Psoas muscle (tissue), 8 donors: ENCODE results near the gene PLCE1. TPM values are rescaled to one million over a fixed set of nuclear protein-coding genes. Genes with fewer than 3 reads are reported as not detected.
"Not testable (repeated sequence)": the region's sequence is repeated elsewhere in the genome, so short reads cannot be mapped to it uniquely, and the experiment has no call there.

Experiments
- ATAC-seq, 4 donors: fragments of 200-7000 bp; cut with Tn5 transposase; one replicate each; pipeline ENCODE4 v1.9.1; 2020; ENCODE audit warnings: moderate library complexity in 3 of 4, mild to moderate bottlenecking in 2 of 4
- DNase-seq, 2 donors: peaks; one replicate each; pipeline ENCODE4 v3.0.0-alpha.2; 2020
- H3K27ac ChIP-seq: fragments of 200-600 bp; one replicate; pipeline ENCODE4 v1.8.0; 2022
- H3K27me3 ChIP-seq, 3 donors: fragments of 200-600 bp in 1 of 3; one replicate each; pipeline versions ENCODE4 v1.6.1 to v1.8.0; 2013 to 2022; ENCODE audit warnings: low read length in 2 of 3, mild to moderate bottlenecking in 2 of 3, moderate library complexity in 1 of 3; ENCODE audit not compliant: insufficient read depth in 3 of 3
- H3K36me3 ChIP-seq, 2 donors: fragments of 200-600 bp in 1 of 2; one replicate each; pipeline versions ENCODE4 v1.6.1 to v1.8.0; 2013 to 2022; ENCODE audit warnings: low read depth in 1 of 2, mild to moderate bottlenecking in 1 of 2, moderate library complexity in 1 of 2; ENCODE audit not compliant: insufficient read depth in 1 of 2
- H3K4me1 ChIP-seq: fragments of 200-600 bp; one replicate; pipeline ENCODE4 v1.8.0; 2022
- H3K4me3 ChIP-seq: fragments of 200-600 bp; one replicate; pipeline ENCODE4 v1.8.0; 2022; ENCODE audit warnings: mild to moderate bottlenecking
- H3K9me3 ChIP-seq: fragments of 200-600 bp; one replicate; pipeline ENCODE4 v1.8.0; 2022
- CTCF ChIP-seq: fragments of 200-600 bp; IDR thresholded peaks from one replicate; pipeline ENCODE4 v1.8.0; 2022; ENCODE audit warnings: antibody characterized with exemption
- WGBS, 3 donors: extraction: QIAGEN DNeasy Blood & Tissue Kit; methylation state at CpG; one replicate each; pipeline versions ENCODE4 v1.1.6 to v1.1.7; 2013; 5-methylcytosine and 5-hydroxymethylcytosine counted together
- intact Hi-C, 2 donors: fragments of 100-400 bp; cut with DNase I; formaldehyde crosslinking; loops; one replicate each; pipeline versions ENCODE4 v1.11.0 to v1.14.2; 2022
- polyA plus RNA-seq, 3 donors: library from polyadenylated mRNA; stranded (reverse); fragments of 200-250 nt; gene quantifications; one replicate each; pipeline ENCODE4 v1.2.3, GENCODE V29; 2013
- total RNA-seq, 4 donors: library from RNA; stranded (reverse); fragmentation: NEBNext Ultra II Directional in 2 of 4; extraction: Animal tissue kit (Norgen Biotek cat#: 25700) in 2 of 4; gene quantifications; one replicate each; pipeline versions ENCODE4 v1.2.1 to v1.2.4, GENCODE V29; 2021 to 2023
- donor health status: healthy with polysubstance abuse.
- donor health status: DM: no; HTN: no; CAD: no; lungs with moderate emphysema.
- donor health status: Bipolar disorder and iron deficiency.
- donor health status: healthy.
- donor health status: DM: yes; HTN: yes; CAD: no.
- donor health status: DM: no; HTN: no; CAD: no.
- donor health status: DM: no; HTN: no; CAD: no.
- donor health status: DM: yes; HTN: yes; CAD: no.

The PLCE1 gene
- total and polyA plus RNA-seq, 7 donors = 0.43 to 11.5 (median 2.8) TPM

GRCh38 chr10:93951905-93952304 lies 41.8 kb upstream of the PLCE1 start:
- Histone ChIP-seq H3K36me3 (no peaks in the 10 kb centered on the region), H3K4me3 (no peak overlapping the region), H3K27ac (no peak overlapping the region), H3K4me1 (peaks cover 8% of the 10 kb centered on the region), H3K9me3 (no peaks in the 10 kb centered on the region), H3K27me3 (no peaks in the 10 kb centered on the region)
- ATAC-seq (no peak), DNase-seq (no peak)
- TF ChIP-seq CTCF = no peak
- WGBS, 3 donors = 70 to 87% (median 85%) methylated on average over 2 of the region's 2 CpGs
- intact Hi-C loops = no loop called here

DNA sequence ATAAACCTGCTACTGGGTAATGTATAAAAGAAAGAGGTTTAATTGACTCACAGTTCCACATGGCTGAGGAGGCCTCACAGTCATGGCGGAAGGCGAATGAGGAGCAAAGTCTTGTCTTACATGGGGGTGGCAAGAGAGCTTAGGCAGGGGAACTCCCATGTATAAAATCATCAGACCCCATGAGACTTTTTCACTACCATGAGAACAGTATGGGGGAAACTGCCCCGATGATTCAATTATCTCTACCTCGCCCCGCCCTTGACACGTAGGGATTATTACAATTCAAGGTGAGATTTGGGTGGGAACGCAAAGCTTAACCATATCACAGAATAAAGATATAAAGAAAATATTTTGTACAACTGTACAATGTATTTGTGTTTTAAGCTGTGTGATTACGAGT lies 39.4 kb upstream of the PLCE1 start:
- TF ChIP-seq CTCF = no peak
- Histone ChIP-seq H3K9me3 (no peaks in the 10 kb centered on the region), H3K4me3 (no peak overlapping the region), H3K27ac (no peak overlapping the region), H3K4me1 (peaks cover 9% of the 10 kb centered on the region), H3K36me3 (no peaks in the 10 kb centered on the region), H3K27me3 (no peaks in the 10 kb centered on the region)
- DNase-seq (no peak), ATAC-seq (no peak)
- 97 to 99% (median 97%) methylated on average over 8 of the region's 8 CpGs for WGBS, 3 donors
- intact Hi-C loops = no loop called here

GRCh38 chr10:93954726-93955363 lies 38.9 kb upstream of the PLCE1 start:
- TF ChIP-seq CTCF = no peak
- Histone ChIP-seq H3K4me3 (no peak overlapping the region), H3K4me1 (peaks cover 10% of the 10 kb centered on the region), H3K36me3 (no peaks in the 10 kb centered on the region), H3K27ac (no peak overlapping the region), H3K27me3 (no peaks in the 10 kb centered on the region), H3K9me3 (no peaks in the 10 kb centered on the region)
- ATAC-seq (no peak), DNase-seq (no peak)
- 93 to 95% (median 94%) methylated on average over 5 of the region's 5 CpGs for WGBS, 3 donors
- intact Hi-C loops = no loop called here

- DNase-seq (peak in 1 of 2 donors; percentile 54), ATAC-seq (peak; percentile 48 to 91 (median 78))
- Histone ChIP-seq H3K9me3 (no peaks in the 10 kb centered on the region), H3K4me1 (peaks cover 10% of the 10 kb centered on the region), H3K27ac (peak overlapping the region; percentile 61), H3K27me3 (no peaks in the 10 kb centered on the region), H3K4me3 (peak overlapping the region; percentile 11), H3K36me3 (no peaks in the 10 kb centered on the region)
- 25 to 38% (median 38%) methylated on average over 6 of the region's 6 CpGs for WGBS, 3 donors
- intact Hi-C loops = no loop called here
- no peak for TF ChIP-seq CTCF
Observed at GRCh38 chr10:93958834-93959233, 34.9 kb upstream of the PLCE1 start.

DNA sequence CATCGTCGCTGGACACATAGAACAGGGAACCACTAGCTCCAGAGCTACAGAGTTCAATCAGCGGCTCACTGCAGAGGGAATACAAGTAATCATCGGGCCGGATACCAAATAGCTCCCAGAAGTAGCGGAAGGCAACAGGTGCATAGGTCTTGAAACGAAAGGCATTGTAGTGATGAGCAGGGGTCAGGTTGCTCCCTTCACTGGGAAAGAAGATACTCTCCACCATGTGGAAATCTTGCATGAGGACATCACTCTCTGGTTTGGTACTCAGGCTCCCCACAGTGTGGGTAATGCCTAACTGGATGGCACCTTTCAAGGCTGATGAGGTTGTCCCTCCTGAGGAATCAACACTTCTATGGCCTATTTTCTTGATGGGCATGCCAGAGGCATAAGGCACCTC lies 32.7 kb upstream of the PLCE1 start:
- not testable (repeated sequence) for H3K9me3 ChIP-seq, H3K36me3 ChIP-seq, H3K27me3 ChIP-seq, DNase-seq, H3K4me3 ChIP-seq, H3K27ac ChIP-seq
- ATAC-seq = peak; percentile 22 to 66 (median 50)
- 78 to 89% (median 81%) methylated on average over 7 of the region's 7 CpGs for WGBS, 3 donors
- intact Hi-C loops = loop anchor here in 1 of 2 donors (5.0 kb wide), 1 partner anchor 36 kb away; no protein-coding TSS in a partner anchor
- peaks cover 10% of the 10 kb centered on the region for H3K4me1 ChIP-seq
